HG02759 (cell line): ENCODE data around the gene RANBP3.

ENCODE experiments used
- ATAC-seq: cut with Tn5 transposase; IDR thresholded peaks from one replicate; pipeline ENCODE4 v1.9.1; 2021; ENCODE audit warnings: mild to moderate bottlenecking, moderate library complexity; ENCODE audit not compliant: unreplicated experiment

The RANBP3 gene

GRCh38 chr19:5932146-5932545 is 45.8 kb downstream of the RANBP3 start:
- no peak for ATAC-seq

- no peak for ATAC-seq
These were observed 46.7 kb downstream of the RANBP3 start for GRCh38 chr19:5931251-5931650.

GRCh38 chr19:5929625-5930024 is 48.3 kb downstream of the RANBP3 start:
- ATAC-seq: no peak

- no peak for ATAC-seq
These were observed 48.8 kb downstream of the RANBP3 start for GRCh38 chr19:5929179-5929578.

- ATAC-seq: no peak
These were observed 50.5 kb downstream of the RANBP3 start for GRCh38 chr19:5927441-5927821.

DNA sequence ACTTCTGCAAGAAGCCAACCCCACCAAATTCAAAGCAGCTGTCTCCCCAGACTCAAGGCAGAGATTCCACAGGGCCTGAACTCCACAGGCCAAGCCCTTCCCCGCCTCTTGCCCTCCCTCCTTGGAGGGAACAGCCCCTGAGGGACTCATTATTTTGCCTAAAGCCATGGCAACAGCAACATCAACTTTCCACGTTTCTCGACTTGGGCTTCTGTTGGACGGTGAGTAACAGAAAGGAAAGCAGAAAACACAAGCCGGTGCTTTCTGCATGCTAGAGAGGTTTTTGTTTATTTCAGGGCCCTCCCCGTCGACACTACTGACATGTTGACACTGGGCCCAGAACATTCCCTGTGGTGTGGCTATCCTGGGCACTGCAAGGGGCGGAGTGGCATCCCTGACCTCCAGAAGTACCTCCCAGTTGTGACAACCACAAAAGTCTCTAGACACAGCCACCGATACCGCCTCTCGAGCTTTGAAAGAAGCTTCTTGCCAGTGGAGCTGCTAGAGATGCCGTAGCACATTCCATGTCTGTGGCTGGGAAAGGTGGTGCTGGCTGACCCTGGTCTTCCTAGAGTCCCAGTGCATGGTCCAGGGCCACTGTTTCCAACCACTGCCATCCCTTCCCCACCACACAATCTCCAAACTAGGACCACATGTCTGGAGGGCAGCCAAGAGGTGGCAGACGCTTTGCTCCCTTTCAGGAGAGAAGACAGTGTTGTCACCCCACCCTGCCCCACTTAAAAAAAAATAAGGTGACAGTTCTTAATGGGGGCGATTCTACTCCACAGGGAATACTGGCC is 51.1 kb downstream of the RANBP3 start:
- no peak for ATAC-seq

GRCh38 chr19:5925830-5926427 is 52.0 kb downstream of the RANBP3 start:
- ATAC-seq: no peak

- ATAC-seq: no peak
These were observed 54.6 kb downstream of the RANBP3 start for GRCh38 chr19:5923356-5923755.

GRCh38 chr19:5922161-5922545 is 55.8 kb downstream of the RANBP3 start:
- no peak for ATAC-seq

DNA sequence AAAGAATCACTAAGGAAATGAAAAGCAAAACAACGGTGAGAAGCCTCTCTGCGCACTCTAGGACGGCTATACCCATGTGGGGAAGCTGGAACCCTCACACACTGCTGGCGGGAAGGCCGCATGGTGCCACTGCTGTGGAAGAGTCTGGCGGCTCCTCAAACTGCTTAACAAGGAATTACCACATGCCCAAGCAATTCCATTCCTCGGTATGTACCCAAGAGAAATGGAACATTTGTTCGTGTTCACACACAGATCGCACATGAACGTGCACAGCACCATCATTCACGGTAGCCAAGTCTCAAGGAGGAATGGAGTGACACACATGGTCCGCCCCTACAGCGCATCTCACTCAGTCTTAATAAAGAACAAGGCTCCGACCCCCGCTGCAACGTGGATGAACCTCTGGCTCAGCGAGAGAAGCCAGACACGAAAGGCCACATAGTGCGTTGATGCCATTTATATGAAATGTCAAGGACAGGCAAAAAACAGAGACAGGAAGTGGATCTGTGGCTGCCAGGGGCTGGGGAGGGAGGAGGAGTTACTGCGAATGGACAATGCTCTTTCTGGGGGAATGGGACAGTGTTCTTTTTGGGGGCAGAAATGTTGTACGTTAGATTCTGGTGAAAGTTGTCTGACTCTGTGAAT is 56.3 kb downstream of the RANBP3 start:
- ATAC-seq: no peak

DNA sequence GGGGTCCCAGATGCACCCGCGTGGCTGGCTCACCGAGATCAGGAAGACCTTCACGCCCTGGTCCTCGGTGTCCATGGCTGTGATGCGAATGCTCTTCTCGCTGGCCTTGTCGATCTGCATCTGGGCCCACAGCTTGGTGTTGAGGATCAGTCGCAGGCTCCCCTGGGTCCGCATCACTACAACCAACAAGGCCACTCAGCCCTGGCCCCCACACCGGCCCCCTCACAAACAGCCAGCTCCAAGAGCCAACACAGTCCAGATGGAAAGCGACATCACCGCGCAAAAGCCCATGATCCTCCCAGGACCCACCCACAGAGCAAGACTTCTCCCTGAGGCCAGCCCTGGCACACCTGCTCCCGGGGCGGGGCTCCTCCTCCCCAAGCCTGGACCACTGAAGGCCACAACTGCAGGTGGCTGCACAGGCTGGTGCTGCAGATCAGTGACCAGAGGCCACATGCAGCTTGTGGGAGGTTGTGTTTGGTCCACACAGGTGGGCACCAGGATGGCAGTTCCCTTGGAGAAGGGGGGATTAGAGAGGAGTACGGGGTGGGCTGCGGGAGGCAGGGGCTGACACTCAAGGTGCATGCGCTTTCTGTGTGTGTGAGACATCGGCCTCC is 59.4 kb downstream of the RANBP3 start:
- no peak for ATAC-seq

DNA sequence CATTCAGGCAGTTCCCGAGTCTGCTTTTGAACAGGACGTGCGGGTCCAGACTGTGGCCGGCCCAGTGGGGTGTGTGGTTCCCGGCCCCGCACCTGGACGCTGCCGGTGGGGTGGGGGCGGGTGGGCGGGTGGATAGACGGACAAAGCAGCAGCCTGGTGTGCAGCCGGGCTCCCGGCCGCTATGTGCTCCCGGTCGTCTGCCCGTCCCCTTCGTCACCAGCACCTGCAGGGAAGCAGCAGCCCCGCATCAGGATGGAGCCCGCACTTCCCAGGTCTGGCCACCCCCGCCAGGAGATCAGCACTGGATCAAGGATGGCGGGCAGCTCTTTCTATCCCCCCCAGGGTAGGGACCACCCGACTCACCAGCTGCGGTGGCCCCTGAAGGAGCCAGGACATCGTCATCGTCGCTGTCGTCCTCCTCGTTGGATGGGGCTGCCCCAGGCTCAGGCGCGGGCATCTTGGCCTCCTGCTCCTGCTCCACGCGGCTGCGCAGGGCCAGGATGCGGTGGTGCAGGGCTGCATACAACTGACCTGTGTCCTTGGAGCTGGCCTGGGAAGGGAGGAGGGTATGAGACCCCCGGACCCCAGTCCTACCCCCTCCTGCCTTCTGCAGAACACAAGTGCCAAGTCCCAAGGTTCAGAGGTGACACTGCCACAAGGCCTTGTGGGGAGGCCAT is 60.4 kb downstream of the RANBP3 start:
- ATAC-seq: no peak

DNA sequence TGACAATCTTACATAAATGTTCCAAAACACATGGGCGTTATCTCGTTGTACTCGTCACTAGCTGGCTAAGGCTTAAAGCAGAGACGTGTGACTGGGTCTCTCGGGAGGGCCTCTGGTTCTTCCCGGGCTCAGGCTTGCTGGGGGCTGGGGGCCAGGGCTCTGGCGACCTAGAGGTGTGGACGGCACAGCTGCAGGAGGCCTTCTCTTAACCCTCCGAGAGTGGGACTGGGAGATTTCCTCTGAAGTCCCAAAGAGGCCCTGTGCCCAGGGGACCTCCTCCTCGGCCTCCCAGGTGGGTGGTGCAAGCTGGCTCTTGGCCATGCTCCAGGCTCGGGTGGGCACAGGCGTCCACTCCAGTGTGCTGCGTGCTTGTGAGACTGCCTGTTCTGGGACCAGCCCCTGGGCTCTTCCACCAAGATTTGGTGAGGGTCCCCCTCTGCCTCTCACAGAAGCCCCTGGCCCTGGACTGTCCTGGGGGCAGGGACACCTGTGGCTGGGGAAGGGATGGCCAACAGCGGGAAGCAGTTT is 61.7 kb downstream of the RANBP3 start:
- no peak for ATAC-seq

DNA sequence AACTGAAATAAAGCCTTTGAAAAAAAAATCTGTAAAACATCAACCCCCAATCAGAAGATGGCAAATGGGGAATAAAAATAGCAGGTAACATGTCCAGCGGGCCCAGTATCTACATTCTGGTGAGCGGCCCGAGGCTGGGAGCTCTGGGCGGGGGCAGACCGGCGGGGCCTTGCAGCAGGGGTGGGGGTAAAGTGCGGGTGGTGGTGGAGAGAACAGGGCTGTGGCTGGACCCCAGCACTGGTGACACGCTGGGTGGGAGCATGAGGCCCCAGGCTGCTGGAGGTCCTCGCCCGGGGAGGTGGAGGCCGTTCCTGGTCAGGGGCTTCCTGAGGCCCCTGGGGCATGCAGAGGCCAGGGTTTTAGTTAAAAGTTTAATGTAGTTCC is 62.2 kb downstream of the RANBP3 start:
- no peak for ATAC-seq

DNA sequence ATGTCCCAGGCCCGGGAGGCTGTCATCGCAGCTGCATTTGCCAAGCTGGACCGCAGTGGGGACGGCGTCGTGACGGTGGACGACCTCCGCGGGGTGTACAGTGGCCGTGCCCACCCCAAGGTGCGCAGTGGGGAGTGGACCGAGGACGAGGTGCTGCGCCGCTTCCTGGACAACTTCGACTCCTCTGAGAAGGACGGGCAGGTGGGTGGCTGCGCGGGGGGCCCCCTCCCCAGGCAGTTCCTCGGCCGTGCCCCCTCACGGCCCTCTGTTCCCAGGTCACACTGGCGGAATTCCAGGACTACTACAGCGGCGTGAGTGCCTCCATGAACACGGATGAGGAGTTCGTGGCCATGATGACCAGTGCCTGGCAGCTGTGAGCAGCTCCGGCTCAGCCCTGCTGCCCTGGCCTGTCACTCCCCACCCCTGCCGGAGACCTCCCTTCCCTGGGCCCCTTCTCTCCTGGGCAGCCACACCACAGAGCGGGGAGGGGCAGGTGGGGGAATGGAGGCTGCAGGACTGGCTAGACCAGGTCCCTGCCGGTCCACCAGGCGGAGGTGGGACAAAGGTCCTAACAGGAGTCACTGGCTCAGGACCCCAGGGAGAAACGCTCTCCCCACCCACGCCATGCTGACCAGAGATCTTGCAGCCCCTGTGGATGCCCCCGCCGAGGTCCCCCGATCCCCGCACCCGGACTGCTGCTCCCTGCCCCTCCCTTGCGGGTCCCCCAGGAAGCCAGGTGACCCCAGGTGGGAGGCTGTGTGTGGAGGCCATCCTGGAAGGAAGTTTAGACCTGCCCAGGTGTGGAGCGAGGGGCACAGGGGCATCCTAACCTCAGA is 62.8 kb downstream of the RANBP3 start:
- no peak for ATAC-seq

GRCh38 chr19:5914358-5914774 is 63.6 kb downstream of the RANBP3 start:
- no peak for ATAC-seq

- no peak for ATAC-seq
These were observed 64.1 kb downstream of the RANBP3 start, which contains the start of gene CAPS for GRCh38 chr19:5913739-5914357. TSS of gene CAPS (plus strand) at chr19:5914254. CDS start at chr19:5914407, 153 bp downstream.

DNA sequence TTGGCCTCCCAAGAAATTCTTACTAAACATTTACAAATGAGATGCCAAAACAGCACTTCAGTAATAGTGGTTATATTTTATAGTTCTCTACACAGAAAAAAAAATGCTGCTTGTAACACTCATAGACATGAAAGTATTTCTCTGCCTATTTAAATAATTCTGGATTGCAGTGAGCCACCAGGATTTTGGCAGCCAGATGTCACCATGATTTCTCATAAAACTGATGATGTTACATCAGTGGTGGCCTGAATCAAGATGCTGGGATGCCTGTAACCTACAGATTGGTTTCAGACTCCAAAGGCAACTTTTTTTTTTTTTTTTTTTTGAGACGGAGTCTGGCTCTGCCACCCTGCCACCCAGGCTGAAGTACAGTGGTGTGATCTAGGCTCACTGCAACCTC is 66.6 kb downstream of the RANBP3 start:
- ATAC-seq: no peak

GRCh38 chr19:5910638-5910907 is 67.4 kb downstream of the RANBP3 start:
- ATAC-seq: no peak
